Vagina (tissue), 2 donors: ENCODE data around the gene APC. TPM values are rescaled to one million over a fixed set of nuclear protein-coding genes. Genes with fewer than 3 reads are reported as not detected.
"Not testable (repeated sequence)": the region's sequence is repeated elsewhere in the genome, so short reads cannot be mapped to it uniquely, and the experiment has no call there.

Experiments used
- DNase-seq, 2 donors: peaks; one replicate each; pipeline ENCODE4 v3.0.0-alpha.2; 2017; ENCODE audit errors: extremely low spot score in 2 of 2
- H3K27ac ChIP-seq: fragments of 200-600 bp; sonication (generic); one replicate; pipeline ENCODE4 v1.5.1; 2019
- H3K27me3 ChIP-seq: fragments of 200-600 bp; sonication (generic); one replicate; pipeline ENCODE4 v1.5.1; 2019
- H3K36me3 ChIP-seq, 2 donors: fragments of 200-600 bp; sonication (generic); one replicate each; pipeline ENCODE4 v1.5.1; 2017 to 2019
- H3K4me1 ChIP-seq: fragments of 200-600 bp; sonication (generic); one replicate; pipeline ENCODE4 v1.5.1; 2019
- H3K4me3 ChIP-seq, 2 donors: fragments of 200-600 bp; sonication (generic); 1 replicate in 1 of 2; 2 replicates in 1 of 2; pipeline ENCODE4 v1.5.1; 2016 to 2019
- H3K9me3 ChIP-seq: fragments of 200-600 bp; sonication (generic); one replicate; pipeline ENCODE4 v1.5.1; 2019
- POLR2A ChIP-seq, 2 donors: fragments of 450-650 bp; IDR thresholded peaks; one replicate each; pipeline ENCODE4 v1.6.1; 2017; ENCODE audit warnings: antibody characterized with exemption in 2 of 2, mild to moderate bottlenecking in 2 of 2, moderate library complexity in 2 of 2
- POLR2AphosphoS5 ChIP-seq, 2 donors: sonication (generic); formaldehyde crosslinking; IDR thresholded peaks; one replicate each; pipeline ENCODE4 v1.9.0; 2017; ENCODE audit warnings: antibody characterized with exemption in 2 of 2, mild to moderate bottlenecking in 2 of 2, low read depth in 1 of 2; ENCODE audit not compliant: insufficient read depth in 1 of 2
- intact Hi-C: fragments of 100-400 bp; cut with DNase I; formaldehyde crosslinking; loops from one replicate; pipeline ENCODE4 v1.15.1; 2023
- total RNA-seq: library from RNA; depleted of rRNA; stranded (reverse); fragments of >200 nt; gene quantifications from one replicate; pipeline ENCODE4 v1.2.3, GENCODE V29; 2016
- TF ChIP-seq, protein P1 (sequence below), 3 experiments: fragments of 450-650 bp in 2 of 3; fragments of 200-600 bp in 1 of 3; sonication (generic) in 1 of 3; IDR thresholded peaks; one replicate each; pipeline ENCODE4 v1.5.1; 2017 to 2019; ENCODE audit warnings: antibody characterized with exemption in 3 of 3, mild to moderate bottlenecking in 2 of 3, moderate library complexity in 2 of 3

The APC gene
- total RNA-seq, 1 donor from 2014 or later = 92.8 TPM

DNA sequence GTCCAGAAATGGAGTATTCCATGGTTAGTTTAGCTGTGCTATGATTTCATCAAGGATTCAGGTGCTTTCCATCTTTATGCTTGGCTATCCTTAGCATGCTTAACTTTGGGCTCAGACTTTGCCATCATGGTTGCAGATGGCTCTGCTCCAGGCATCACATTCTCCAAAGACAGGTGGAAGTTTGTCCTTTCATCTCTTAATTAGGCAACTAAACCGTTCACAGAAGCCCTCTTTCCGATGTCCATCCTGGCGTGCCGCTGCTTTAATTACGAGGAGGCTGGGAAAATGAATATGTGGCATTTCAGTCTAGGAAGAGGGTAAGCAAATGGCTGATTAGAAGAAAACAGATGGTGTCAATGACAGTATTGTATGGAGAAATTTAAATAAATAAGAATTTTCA is 24.5 kb upstream of the APC start:
- intact Hi-C loops = no loop called here
- H3K36me3 ChIP-seq = no peaks in the 10 kb centered on the region
- H3K27ac ChIP-seq = no peak overlapping the region
- no peaks in the 10 kb centered on the region for H3K27me3 ChIP-seq
- TF ChIP-seq, protein P1, sequence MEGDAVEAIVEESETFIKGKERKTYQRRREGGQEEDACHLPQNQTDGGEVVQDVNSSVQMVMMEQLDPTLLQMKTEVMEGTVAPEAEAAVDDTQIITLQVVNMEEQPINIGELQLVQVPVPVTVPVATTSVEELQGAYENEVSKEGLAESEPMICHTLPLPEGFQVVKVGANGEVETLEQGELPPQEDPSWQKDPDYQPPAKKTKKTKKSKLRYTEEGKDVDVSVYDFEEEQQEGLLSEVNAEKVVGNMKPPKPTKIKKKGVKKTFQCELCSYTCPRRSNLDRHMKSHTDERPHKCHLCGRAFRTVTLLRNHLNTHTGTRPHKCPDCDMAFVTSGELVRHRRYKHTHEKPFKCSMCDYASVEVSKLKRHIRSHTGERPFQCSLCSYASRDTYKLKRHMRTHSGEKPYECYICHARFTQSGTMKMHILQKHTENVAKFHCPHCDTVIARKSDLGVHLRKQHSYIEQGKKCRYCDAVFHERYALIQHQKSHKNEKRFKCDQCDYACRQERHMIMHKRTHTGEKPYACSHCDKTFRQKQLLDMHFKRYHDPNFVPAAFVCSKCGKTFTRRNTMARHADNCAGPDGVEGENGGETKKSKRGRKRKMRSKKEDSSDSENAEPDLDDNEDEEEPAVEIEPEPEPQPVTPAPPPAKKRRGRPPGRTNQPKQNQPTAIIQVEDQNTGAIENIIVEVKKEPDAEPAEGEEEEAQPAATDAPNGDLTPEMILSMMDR (IDR thresholded peaks at IDR 0.05) = no peak
- TF ChIP-seq POLR2A (IDR thresholded peaks at IDR 0.05) (no peak), POLR2AphosphoS5 (IDR thresholded peaks at IDR 0.05; ENCODE audit: insufficient read depth in 1 of 2, low read depth in 1 of 2) (no peak)
- no peak for DNase-seq
- no peaks in the 10 kb centered on the region for H3K9me3 ChIP-seq
- H3K4me1 ChIP-seq = peaks cover 55% of the 10 kb centered on the region
- no peak overlapping the region for H3K4me3 ChIP-seq

DNA sequence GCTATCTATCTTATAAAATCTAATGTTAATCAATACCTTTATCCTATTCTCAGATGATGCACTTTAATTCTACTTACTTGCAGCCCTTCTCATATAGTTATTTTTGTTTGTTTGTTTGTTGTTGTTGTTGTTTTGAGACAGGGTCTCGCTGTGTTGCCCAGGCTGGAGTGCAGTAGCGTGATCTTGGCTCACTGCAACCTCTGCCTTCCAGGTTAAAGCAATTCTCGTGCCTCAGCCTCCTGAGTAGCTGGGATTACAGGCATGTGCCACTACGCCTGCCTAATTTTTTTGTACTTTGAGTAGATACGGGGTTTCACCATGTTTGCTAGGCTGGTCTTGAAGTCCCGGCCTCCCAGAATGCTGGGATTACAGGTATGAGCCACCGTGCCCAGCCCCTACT is 20.8 kb upstream of the APC start:
- H3K9me3 ChIP-seq, H3K4me3 ChIP-seq, H3K27me3 ChIP-seq, DNase-seq, H3K36me3 ChIP-seq, H3K27ac ChIP-seq, intact Hi-C loops: not testable (repeated sequence)
- H3K4me1 ChIP-seq = peaks cover 28% of the 10 kb centered on the region

DNA sequence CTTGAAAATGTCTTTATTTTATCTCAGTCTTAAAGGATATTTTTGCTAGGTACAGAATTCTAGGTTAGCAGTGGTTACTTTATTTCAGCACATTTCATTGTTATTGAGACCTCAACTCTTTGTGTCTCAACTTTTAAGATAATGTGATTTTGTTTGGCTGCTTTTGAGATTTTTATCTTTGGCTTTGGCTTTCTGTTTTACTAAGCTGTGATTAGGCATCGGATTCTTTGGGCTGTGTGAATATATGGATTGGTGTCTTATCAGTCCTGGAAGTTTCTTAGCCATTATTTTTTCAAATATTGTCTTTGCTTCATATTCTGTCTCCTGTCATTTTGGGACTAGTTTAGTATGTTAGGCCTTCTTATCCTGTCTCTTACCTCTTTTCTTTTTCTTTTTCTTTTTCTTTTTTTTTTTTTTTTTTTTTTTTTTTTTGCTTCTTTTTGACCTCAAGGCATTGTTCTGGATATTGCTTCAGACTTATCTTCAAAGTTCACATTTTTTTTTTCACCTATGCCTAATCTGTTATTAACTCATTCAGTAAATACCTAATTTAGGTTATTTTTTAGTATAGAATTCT is 20.1 kb upstream of the APC start:
- Histone ChIP-seq H3K27me3 (no peaks in the 10 kb centered on the region), H3K36me3 (no peaks in the 10 kb centered on the region), H3K9me3 (no peaks in the 10 kb centered on the region), H3K4me1 (peaks cover 22% of the 10 kb centered on the region), H3K4me3 (no peak overlapping the region), H3K27ac (no peak overlapping the region)
- TF ChIP-seq POLR2A (IDR thresholded peaks at IDR 0.05) (no peak), POLR2AphosphoS5 (IDR thresholded peaks at IDR 0.05; ENCODE audit: insufficient read depth in 1 of 2, low read depth in 1 of 2) (no peak)
- TF ChIP-seq, protein P1 (IDR thresholded peaks at IDR 0.05) = no peak
- intact Hi-C loops = no loop called here
- DNase-seq = no peak

DNA sequence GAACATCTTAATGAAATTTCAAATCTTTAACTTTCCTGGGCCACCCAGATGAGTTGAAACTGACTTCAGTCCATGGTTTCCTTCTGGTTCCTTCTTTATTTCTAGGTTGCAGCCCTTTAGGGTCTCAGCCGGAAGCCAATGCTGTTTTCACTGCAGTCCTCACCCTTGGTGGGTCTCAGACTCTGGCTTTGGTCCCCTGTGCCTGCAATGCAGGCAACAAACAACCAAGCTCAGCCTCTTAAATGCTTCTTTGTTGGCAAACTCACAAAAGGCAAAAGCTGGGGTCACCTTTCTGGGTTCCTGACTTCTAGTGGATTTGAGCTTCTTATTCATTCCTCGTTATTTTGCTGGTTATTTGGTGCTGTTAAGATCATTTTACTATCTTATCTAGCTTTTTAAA is 19.3 kb upstream of the APC start:
- no peak for DNase-seq
- Histone ChIP-seq H3K4me3 (no peak overlapping the region), H3K36me3 (no peaks in the 10 kb centered on the region), H3K4me1 (peaks cover 14% of the 10 kb centered on the region), H3K9me3 (no peaks in the 10 kb centered on the region), H3K27ac (no peak overlapping the region), H3K27me3 (no peaks in the 10 kb centered on the region)
- TF ChIP-seq, protein P1 (IDR thresholded peaks at IDR 0.05) = no peak
- intact Hi-C loops = no loop called here

DNA sequence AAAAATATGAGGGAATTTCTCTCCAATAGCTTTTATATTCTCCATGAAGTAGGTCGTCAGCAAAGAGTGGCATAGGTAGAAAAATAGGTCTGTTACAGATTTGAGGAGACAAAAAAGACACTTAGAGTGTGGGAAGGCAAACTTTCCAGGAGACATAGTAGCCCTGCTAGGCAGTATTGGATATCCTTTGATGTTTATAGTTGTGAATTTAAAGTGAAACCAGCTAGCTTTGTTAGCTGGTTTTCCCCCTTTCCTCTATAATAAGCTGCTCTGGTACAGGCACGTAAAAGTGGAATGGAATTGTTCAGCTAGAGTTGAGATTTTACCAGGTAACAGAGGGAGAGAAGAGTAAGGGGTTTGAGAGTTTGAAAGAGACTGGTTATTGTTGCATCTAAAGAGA is 17.1 kb upstream of the APC start:
- Histone ChIP-seq H3K9me3 (no peaks in the 10 kb centered on the region), H3K27me3 (no peaks in the 10 kb centered on the region), H3K36me3 (no peaks in the 10 kb centered on the region), H3K4me1 (peaks cover 7% of the 10 kb centered on the region), H3K4me3 (no peak overlapping the region), H3K27ac (no peak overlapping the region)
- TF ChIP-seq POLR2AphosphoS5 (IDR thresholded peaks at IDR 0.05; ENCODE audit: insufficient read depth in 1 of 2, low read depth in 1 of 2) (no peak), POLR2A (IDR thresholded peaks at IDR 0.05) (no peak)
- TF ChIP-seq, protein P1 (IDR thresholded peaks at IDR 0.05) = no peak
- no peak for DNase-seq
- intact Hi-C loops = no loop called here

DNA sequence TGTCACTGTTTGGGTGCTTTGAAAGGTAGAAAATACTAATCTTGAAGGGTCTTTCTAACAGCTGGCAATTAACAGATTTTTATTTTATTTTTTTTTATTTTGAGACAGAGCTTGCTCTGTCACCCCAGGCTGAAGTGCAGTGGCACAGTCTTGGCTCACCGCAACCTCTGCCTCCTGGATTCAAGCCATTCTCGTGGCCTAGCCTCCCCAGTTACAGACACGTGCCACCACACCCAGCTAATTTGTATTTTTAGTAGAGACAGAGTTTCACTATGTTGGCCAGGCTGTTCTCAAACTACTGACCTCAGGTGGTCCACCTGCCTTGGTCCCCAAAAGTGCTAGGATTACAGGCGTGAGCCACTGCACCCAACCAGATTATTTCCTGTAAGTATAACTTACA is 12.8 kb upstream of the APC start:
- Histone ChIP-seq H3K27me3 (no peaks in the 10 kb centered on the region), H3K4me3 (no peak overlapping the region), H3K4me1 (no peaks in the 10 kb centered on the region), H3K36me3 (no peaks in the 10 kb centered on the region), H3K9me3 (no peaks in the 10 kb centered on the region), H3K27ac (no peak overlapping the region)
- TF ChIP-seq, protein P1 (IDR thresholded peaks at IDR 0.05) = no peak
- TF ChIP-seq POLR2A (IDR thresholded peaks at IDR 0.05) (no peak), POLR2AphosphoS5 (IDR thresholded peaks at IDR 0.05; ENCODE audit: insufficient read depth in 1 of 2, low read depth in 1 of 2) (no peak)
- DNase-seq = no peak
- intact Hi-C loops = no loop called here
